IPS-NIHi11 (cell line): Measurements from ENCODE around the gene NEXMIF.
A peak's percentile ranks its signal among the peaks of the same experiment; 100 is the strongest.
"Not testable (repeated sequence)": the region's sequence is repeated elsewhere in the genome, so short reads cannot be mapped to it uniquely, and the experiment has no call there.

Source experiments
- DNase-seq: peaks from one replicate; pipeline ENCODE4 v3.0.0; 2012; ENCODE audit warnings: mixed read lengths, low spot score

Gene NEXMIF

DNA sequence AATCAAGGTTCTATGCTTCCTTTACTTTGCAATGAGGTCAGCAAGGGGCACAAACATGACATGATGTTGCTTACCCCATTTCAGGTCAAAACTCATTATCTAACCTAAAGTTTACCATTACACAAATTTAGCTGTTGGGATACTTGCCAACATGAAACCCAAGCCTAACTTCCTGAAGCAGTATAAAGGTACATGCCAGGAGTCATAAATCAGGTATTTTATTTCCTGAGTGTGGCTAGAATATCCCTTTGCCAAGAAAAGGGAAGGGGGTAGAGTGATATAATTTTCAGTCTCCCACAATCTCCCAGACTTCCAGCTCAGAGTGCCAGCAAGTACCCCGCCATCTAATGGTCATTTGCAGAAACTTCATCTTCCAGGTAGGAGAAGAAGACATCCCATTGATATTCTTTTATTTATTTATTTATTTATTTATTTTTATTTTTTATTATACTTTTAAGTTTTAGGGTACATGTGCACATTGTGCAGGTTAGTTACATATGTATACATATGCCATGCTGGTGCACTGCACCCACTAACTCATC, 136.6 kb downstream of the NEXMIF start:
- peak; percentile 38 for DNase-seq

GRCh38 chrX:74784629-74785028, 140.6 kb downstream of the NEXMIF start:
- no peak for DNase-seq

DNA sequence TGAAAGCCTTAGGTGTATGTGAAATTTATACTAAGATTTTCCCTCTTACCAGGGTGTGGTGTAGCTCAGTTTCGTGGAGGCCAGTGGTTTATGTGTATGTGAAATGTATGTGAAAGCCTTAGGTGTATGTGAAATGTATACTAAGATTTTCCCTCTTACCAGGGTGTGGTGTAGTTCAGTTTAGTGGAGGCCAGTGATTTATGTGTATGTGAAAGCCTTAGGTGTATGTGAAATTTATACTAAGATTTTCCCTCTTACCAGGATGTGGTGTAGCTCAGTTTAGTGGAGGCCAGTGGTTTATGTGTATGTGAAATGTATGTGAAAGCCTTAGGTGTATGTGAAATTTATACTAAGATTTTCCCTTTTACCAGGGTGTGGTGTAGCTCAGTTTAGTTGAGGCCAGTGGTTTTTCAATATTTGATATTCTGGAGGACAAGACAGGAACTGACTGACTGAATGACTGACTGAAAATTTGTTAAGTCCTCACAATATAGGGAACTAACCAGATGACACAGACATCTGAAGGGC, 143.7 kb downstream of the NEXMIF start:
- DNase-seq = no peak

- DNase-seq = no peak
Observed at GRCh38 chrX:74779175-74779574, 146.1 kb downstream of the NEXMIF start.

DNA sequence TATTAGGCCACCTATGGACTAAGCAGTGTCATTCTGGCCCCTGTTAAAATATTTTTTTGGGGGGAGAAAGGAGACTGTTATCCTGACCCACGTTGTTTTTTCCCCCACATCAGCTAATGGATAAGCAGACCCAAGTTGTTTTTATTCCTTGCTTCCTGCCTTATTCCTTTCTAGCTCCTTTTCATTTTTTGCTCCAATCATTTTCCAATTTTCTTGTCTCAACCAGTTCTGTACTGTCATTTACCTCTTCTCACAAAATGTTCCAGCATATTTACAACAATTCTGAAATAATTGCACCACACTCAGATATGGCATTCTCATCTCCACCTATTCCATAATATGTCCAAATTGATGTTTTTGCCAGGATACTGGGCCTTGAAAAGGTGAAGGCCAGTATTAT, 150.3 kb downstream of the NEXMIF start:
- no peak for DNase-seq

GRCh38 chrX:74736450-74736849, 188.8 kb downstream of the NEXMIF start:
- no peak for DNase-seq

DNA sequence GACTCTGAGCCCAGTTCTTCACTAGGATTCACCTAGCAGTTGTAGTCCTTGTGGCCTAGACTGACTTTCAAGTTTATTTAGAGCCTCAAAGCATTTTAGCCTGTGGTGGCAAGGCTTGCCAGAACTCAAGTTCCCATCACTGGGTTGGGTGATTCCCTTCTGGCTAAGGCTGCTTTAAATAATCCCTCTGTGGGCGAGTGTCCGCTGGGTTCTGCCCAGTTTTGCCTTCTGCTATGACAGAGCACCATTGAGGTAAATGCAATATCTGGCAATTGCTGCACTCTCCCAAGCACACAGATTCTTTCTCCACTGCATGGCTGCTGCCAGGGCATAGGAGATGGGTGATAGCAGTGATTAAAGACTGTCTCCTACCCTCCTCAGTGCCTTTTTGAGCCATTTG, 220.0 kb downstream of the NEXMIF start:
- DNase-seq = no peak

- DNase-seq = not testable (repeated sequence)
Observed at GRCh38 chrX:74701343-74701742, 223.9 kb downstream of the NEXMIF start.

DNA sequence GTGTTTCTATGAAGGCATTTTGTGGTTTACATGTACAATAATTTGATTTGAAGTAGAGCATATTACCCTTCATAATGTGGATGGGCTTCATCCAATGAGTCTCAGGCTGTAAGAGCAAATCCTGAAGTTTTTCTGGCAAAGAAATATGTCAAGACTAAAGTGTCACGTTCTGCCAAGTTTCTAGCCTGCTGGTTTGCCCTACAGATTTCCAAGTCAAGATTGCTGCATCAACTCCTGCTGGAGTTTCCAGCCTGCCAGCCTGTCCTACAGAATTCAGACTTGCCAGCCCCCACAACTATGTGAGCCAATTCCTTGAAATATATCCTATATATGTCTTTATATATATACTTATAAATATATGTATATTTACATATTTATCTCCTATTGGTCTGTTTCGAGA, 240.8 kb downstream of the NEXMIF start:
- DNase-seq = no peak
